HepG2 (cell line): ENCODE measurements around the gene ANKS4B. TPM values are rescaled to one million over a fixed set of nuclear protein-coding genes. Genes with fewer than 3 reads are reported as not detected.

Experiments
- AHR ChIP-seq: IDR thresholded peaks from 2 replicates; pipeline ENCODE4 v1.6.1; 2018; ENCODE audit warnings: missing genetic modification reagents, missing compliant biosample characterization
- CBFB ChIP-seq: sonication (generic); formaldehyde crosslinking; IDR thresholded peaks from 2 replicates; pipeline ENCODE4 v1.4.0; 2020; ENCODE audit warnings: missing genetic modification reagents
- CHD2 ChIP-seq: IDR thresholded peaks from 2 replicates; pipeline ENCODE4 v1.6.1; 2011; ENCODE audit warnings: low read depth, low read length, improper control_type of control experiment
- FOXA3 ChIP-seq: IDR thresholded peaks from 2 replicates; pipeline ENCODE4 v1.6.1; 2016; ENCODE audit warnings: missing genetic modification reagents, missing compliant biosample characterization
- GATAD2A ChIP-seq: IDR thresholded peaks from 2 replicates; pipeline ENCODE4 v1.6.1; 2016
- HNF1A ChIP-seq, 2 experiments: sonication (generic) in 1 of 2; formaldehyde crosslinking in 1 of 2; IDR thresholded peaks; 2 replicates each; pipeline versions ENCODE4 v1.4.0 to v1.6.1; 2016 to 2020; ENCODE audit warnings: borderline replicate concordance in 1 of 2, low read depth in 1 of 2, mild to moderate bottlenecking in 1 of 2, missing genetic modification reagents in 1 of 2
- MXD1 ChIP-seq: sonication (generic); formaldehyde crosslinking; IDR thresholded peaks from 2 replicates; pipeline ENCODE4 v1.4.0; 2020; ENCODE audit warnings: mild to moderate bottlenecking, missing genetic modification reagents
- NFKB2 ChIP-seq: sonication (generic); formaldehyde crosslinking; IDR thresholded peaks from 2 replicates; pipeline ENCODE4 v1.4.0; 2020; ENCODE audit warnings: missing genetic modification reagents, borderline replicate concordance
- NFYB ChIP-seq: sonication (generic); formaldehyde crosslinking; IDR thresholded peaks from 2 replicates; pipeline ENCODE4 v1.4.0; 2020; ENCODE audit warnings: missing genetic modification reagents
- NONO ChIP-seq, 2 experiments: fragments of 450-650 bp in 1 of 2; sonication (generic) in 1 of 2; formaldehyde crosslinking in 1 of 2; IDR thresholded peaks in 1 of 2; conservative IDR thresholded peaks in 1 of 2; 2 replicates each; pipeline versions ENCODE4 v1.6.1 to v1.8.0; 2017 to 2022; ENCODE audit warnings: mild to moderate bottlenecking in 1 of 2, missing genetic modification reagents in 1 of 2, moderate library complexity in 1 of 2
- POGK ChIP-seq: sonication (generic); formaldehyde crosslinking; conservative IDR thresholded peaks from 2 replicates; pipeline ENCODE4 v1.8.0; 2022; ENCODE audit warnings: mild to moderate bottlenecking, moderate library complexity, missing genetic modification reagents
- SAP130 ChIP-seq: IDR thresholded peaks from 2 replicates; pipeline ENCODE4 v1.6.1; 2016; ENCODE audit warnings: low read depth
- SMC3 ChIP-seq: IDR thresholded peaks from 2 replicates; pipeline ENCODE4 v1.6.1; 2011; ENCODE audit warnings: low read length, improper control_type of control experiment
- SP140L ChIP-seq: sonication (generic); formaldehyde crosslinking; IDR thresholded peaks from 2 replicates; pipeline ENCODE4 v1.4.0; 2020; ENCODE audit warnings: missing genetic modification reagents, borderline replicate concordance
- YY1 ChIP-seq: IDR thresholded peaks from 2 replicates; pipeline ENCODE4 v1.6.1; 2011; ENCODE audit warnings: low read length, low read depth, moderate library complexity, mild to moderate bottlenecking; ENCODE audit not compliant: insufficient read depth, insufficient replicate concordance
- ZKSCAN8 ChIP-seq: IDR thresholded peaks from 2 replicates; pipeline ENCODE4 v1.6.1; 2016; ENCODE audit warnings: borderline replicate concordance, missing genetic modification reagents, missing compliant biosample characterization
- ZNF235 ChIP-seq: sonication (generic); formaldehyde crosslinking; IDR thresholded peaks from 2 replicates; pipeline ENCODE4 v1.8.1; 2023; ENCODE audit warnings: mild to moderate bottlenecking, missing genetic modification reagents, borderline replicate concordance
- ZNF292 ChIP-seq: sonication (generic); formaldehyde crosslinking; IDR thresholded peaks from 2 replicates; pipeline ENCODE4 v1.8.1; 2022; ENCODE audit warnings: mild to moderate bottlenecking, low read depth, missing genetic modification reagents, borderline replicate concordance
- ZNF343 ChIP-seq: sonication (generic); formaldehyde crosslinking; IDR thresholded peaks from 2 replicates; pipeline ENCODE4 v1.4.0; 2020; ENCODE audit warnings: mild to moderate bottlenecking, missing genetic modification reagents
- ZNF564 ChIP-seq: sonication (generic); formaldehyde crosslinking; IDR thresholded peaks from 2 replicates; pipeline ENCODE4 v1.8.1; 2023; ENCODE audit warnings: mild to moderate bottlenecking, missing genetic modification reagents
- ZNF569 ChIP-seq: sonication (generic); formaldehyde crosslinking; IDR thresholded peaks from 2 replicates; pipeline ENCODE4 v1.5.0; 2020; ENCODE audit warnings: mild to moderate bottlenecking, missing genetic modification reagents, moderate library complexity, borderline replicate concordance
- ZNF780A ChIP-seq: sonication (generic); formaldehyde crosslinking; IDR thresholded peaks from 2 replicates; pipeline ENCODE4 v1.8.0; 2022; ENCODE audit warnings: mild to moderate bottlenecking, missing genetic modification reagents, moderate library complexity
- polyA plus RNA-seq, 8 experiments: library from polyadenylated mRNA; depleted of rRNA in 3 of 8; stranded (reverse) in 7 of 8; unstranded in 1 of 8; fragments of >200 nt; fragmentation: Illumina TruSeq in 4 of 8; extraction: Trizol in 4 of 8; gene quantifications; 2 replicates each; pipeline versions ENCODE4 v1.2.1 to v1.2.3, GENCODE V29; 2011 to 2016; ENCODE audit warnings: low read depth in 4 of 8, missing spikeins in 1 of 8, mixed read lengths in 1 of 8; ENCODE audit not compliant: insufficient read depth in 1 of 8
- total RNA-seq, 5 experiments: library from RNA; depleted of rRNA; stranded (reverse); fragments of >200 nt; fragmentation: Illumina TruSeq; extraction: Trizol; gene quantifications; 2 replicates each; pipeline ENCODE4 v1.2.3, GENCODE V29; 2016; ENCODE audit warnings: low read depth in 1 of 5

The ANKS4B gene
- total and polyA plus RNA-seq, 2 of the 13 experiments (the other 11 are each of a cell fraction or from before 2014, with no cell fraction given): 6.5 to 30.0 TPM

- TF ChIP-seq YY1: peak; percentile 60
- peak; percentile 96 for TF ChIP-seq ZKSCAN8
- 0 out of 2 replicates have a peak, but pooled peaks have one; percentile 34 for TF ChIP-seq ZNF569 (CRISPR knock-in tag)
- peak; percentile 100 for TF ChIP-seq SMC3
- TF ChIP-seq ZNF292 (CRISPR knock-in tag): no peak; the same call in 1 of the 2 replicates
- TF ChIP-seq GATAD2A (CRISPR knock-in tag): peak; percentile 96
- peak; percentile 34; the same call in 1 of the 2 replicates for TF ChIP-seq HNF1A (IDR thresholded peaks at IDR 0.05; ENCODE audit: low read depth)
- no peak for TF ChIP-seq HNF1A (CRISPR knock-in tag; IDR thresholded peaks at IDR 0.05; ENCODE audit: borderline replicate concordance)
- TF ChIP-seq ZNF343 (CRISPR knock-in tag): peak; percentile 13; the same call in 1 of the 2 replicates
- 0 out of 2 replicates have a peak, but pooled peaks have one; percentile 13 for TF ChIP-seq ZNF780A (CRISPR knock-in tag)
- peak; percentile 79 for TF ChIP-seq FOXA3
- peak; percentile 77 for TF ChIP-seq NFYB (CRISPR knock-in tag)
- TF ChIP-seq ZNF235 (CRISPR knock-in tag): no peak
- TF ChIP-seq MXD1 (CRISPR knock-in tag): no peak
- no peak; the same call in 1 of the 2 replicates for TF ChIP-seq ZNF564 (CRISPR knock-in tag)
- TF ChIP-seq POGK: peak; percentile 80
- peak; percentile 89; the same call in 1 of the 2 replicates for TF ChIP-seq SP140L (CRISPR knock-in tag)
- peak; percentile 97 for TF ChIP-seq SAP130
- TF ChIP-seq NONO (IDR thresholded peaks at IDR 0.05): no peak
- TF ChIP-seq NONO (CRISPR knock-in tag; conservative IDR thresholded peaks at IDR 0.05): 0 out of 2 replicates have a peak, but pooled peaks have one; percentile 18
- TF ChIP-seq CBFB (CRISPR knock-in tag): peak; percentile 62; the same call in 1 of the 2 replicates
- TF ChIP-seq AHR: peak; percentile 34; the same call in 1 of the 2 replicates
- peak; percentile 74 for TF ChIP-seq NFKB2 (CRISPR knock-in tag)
- TF ChIP-seq CHD2: peak; percentile 82
Observed at GRCh38 chr16:21300309-21301167, 67.0 kb downstream of the ANKS4B start (continued).
